ENCODE measurements around the gene RBPJL. TPM values are rescaled to one million over a fixed set of nuclear protein-coding genes. Genes with fewer than 3 reads are reported as not detected.
"Not testable (repeated sequence)": the region's sequence is repeated elsewhere in the genome, so short reads cannot be mapped to it uniquely, and the experiment has no call there.

RBPJL gene
- total RNA-seq, 1 donor from 2014 or later, result not detected

- intact Hi-C loops (cut with micrococcal nuclease), result no loop called here
Measured at GRCh38 chr20:45341579-45341938, 34.9 kb downstream of the RBPJL start.

DNA sequence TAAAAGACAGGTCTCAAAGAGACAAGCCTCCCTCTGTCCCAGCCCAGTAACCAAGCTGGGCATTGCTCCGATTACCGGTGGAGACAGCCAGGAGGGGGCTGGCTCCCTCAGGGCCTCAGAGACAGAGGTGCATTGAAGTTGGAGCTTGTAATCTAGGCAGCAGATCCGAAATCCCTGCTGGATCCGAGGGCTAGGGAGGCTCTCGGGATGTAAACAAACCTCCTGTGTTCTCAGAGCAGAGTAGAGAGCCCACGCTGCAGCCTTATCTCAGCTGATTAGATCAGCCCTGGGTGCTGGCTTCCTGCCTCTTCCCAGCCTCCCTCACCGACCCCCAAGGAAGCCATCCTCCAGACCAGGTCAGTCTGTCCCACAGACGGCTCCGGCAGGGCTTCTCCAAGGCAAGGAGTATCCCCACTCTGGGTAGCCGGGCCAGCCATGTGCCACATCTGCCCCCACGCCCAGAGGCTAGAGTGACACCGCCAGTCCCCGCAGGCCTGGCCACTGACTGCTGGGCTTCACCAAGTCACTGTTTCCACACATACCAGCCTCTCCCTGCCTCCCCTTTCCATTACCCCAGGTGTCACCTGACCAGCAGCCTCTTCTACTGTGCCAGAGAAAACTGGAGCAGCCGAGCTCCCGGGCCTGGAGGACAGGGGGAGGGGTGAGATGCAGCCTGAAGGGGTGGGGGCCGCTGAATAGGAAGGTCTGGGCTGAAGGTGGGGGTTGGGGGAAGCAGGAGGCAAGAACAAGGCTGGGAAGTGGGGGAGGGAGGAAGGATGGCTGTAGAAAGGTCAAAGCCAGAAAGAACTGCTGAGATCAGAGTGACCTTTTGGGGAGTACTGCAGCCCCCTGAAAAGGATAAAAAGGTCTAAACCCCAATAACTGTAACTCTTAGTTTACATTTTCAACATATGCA, 35.6 kb downstream of the RBPJL start:
- intact Hi-C loops (cut with micrococcal nuclease), result no loop called here

DNA sequence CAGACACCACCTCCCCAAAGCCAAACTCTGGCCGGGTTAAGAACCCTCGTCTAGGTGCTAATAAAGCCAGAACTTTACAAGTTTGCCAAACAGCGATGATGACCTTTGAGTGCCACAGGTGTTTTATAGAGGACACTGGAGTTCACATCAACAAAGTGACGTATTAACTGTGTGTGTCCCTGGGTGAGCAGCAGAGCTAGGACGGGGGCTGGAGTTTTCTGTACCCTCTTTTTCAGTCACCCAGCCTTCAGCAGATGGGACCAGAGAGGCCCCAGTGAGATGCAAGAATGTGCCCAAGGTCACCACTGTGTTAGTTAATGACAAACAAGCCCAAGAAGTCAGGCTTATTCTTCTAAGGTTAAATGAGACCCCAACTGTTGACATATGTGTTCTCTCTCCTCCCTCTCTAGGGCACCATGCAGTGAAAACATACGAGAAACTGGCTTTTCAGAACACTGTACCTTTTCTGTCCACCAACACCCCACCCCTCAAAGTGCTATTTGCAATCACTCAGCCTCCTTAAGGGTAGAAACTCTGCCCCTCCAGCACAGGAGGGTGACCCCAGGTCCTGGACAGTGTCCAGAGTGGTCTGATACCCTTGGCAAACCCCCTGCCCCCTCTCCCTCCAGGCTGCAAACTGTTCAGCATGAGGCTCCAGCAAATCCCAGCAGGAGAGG, 36.4 kb downstream of the RBPJL start:
- intact Hi-C loops (cut with micrococcal nuclease), result no loop called here

- intact Hi-C loops (cut with micrococcal nuclease), result no loop called here
Measured at GRCh38 chr20:45343532-45344167, 37.0 kb downstream of the RBPJL start.

- intact Hi-C loops (cut with micrococcal nuclease), result no loop called here
Measured at GRCh38 chr20:45344168-45344860, 37.7 kb downstream of the RBPJL start.

- intact Hi-C loops (cut with micrococcal nuclease), result no loop called here
Measured at GRCh38 chr20:45345104-45345936, 38.7 kb downstream of the RBPJL start.

DNA sequence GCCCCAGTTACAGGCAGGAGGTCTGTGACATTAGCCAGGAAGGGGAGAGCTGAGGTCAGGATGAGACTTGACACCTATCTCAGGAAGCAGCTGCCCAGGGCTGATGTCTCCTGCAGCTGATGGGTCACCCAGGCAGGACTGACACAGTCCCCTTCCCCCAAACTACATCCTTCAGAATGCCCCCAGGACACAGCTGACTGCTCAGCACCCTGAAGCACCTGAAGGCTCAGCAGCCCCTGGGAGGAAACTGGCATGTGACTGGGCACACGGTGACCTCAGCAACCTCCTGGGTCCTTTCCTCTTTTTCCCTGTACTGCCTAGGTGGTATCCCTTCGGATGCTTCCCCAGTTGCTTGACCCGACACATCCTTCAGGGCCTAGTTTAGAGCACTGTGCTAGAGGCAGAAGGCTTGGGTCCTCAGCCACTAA, 39.7 kb downstream of the RBPJL start:
- intact Hi-C loops (cut with micrococcal nuclease), result no loop called here

GRCh38 chr20:45346851-45347250, 40.2 kb downstream of the RBPJL start:
- intact Hi-C loops (cut with micrococcal nuclease), result no loop called here

GRCh38 chr20:45347297-45347935, 40.8 kb downstream of the RBPJL start:
- intact Hi-C loops (cut with micrococcal nuclease), result no loop called here

GRCh38 chr20:45347936-45348778, 41.5 kb downstream of the RBPJL start, which contains the start of gene SDC4:
Gene SDC4, minus strand, starts transcription at chr20:45348424. Its CDS starts 40 bp downstream, at chr20:45348384.
- intact Hi-C loops (cut with micrococcal nuclease), result loop anchor here (1.0 kb wide), 2 partner anchors 15 to 29 kb away; partner anchors contain the start of gene SYS1

- intact Hi-C loops (cut with micrococcal nuclease), result no loop called here
Measured at GRCh38 chr20:45350217-45350616, 43.6 kb downstream of the RBPJL start.

GRCh38 chr20:45350795-45351194, 44.2 kb downstream of the RBPJL start:
- intact Hi-C loops (cut with micrococcal nuclease), result not testable (repeated sequence)

DNA sequence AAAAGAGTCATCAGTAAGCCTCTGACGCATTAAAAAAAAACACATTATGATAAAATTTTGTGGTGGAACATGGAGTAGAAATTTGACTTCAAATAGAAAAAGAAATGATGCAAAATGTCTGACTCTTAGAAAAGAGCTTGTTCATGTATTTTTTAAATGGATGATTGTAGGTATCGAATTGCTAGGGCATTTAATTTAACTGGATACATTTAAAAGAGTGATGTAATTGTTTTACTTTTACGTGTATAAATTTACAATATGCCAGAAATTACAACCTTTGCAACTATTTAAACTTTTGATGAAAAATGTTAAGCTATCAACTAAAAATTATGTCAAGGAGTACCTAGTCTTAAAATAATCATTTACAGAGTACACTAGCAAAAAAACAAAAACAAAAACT, 46.1 kb downstream of the RBPJL start:
- intact Hi-C loops (cut with micrococcal nuclease), result no loop called here

- intact Hi-C loops (cut with micrococcal nuclease), result no loop called here
Measured at GRCh38 chr20:45353746-45354145, 47.1 kb downstream of the RBPJL start.

DNA sequence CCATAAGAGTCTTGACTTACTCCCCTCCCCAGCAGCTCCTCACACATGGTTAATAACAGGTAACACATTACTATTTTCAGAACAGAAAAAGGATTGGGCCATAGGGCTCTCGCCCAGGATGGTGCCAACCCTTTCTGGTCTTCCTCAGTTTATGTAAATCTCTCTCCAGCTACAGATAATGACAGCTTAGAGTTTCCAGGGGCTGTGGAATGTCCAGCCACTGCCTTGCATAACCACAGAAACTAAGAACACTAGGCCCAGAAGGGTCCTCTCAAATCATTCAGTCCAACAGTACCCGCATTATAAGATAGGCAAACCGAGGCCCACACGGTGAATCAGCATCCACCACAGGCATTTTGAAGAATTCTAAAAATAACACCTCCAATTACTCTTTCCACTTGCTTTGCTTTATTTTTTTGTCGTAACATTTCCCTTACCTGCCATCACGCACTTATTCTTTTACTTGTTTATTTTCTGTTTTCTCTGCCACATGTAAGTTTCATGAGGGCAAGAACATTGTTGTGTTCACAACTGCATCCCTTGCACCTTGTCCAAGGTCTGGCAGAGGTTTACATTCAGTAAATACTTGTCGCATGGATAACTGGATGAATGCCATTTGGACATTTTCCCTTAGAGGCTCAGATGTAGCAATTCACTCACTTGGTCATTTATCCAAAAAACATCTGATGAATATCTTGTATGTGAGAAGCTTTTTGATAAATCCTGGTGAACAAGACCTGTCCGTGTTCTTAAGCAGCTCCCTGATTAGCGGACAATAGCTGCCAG, 48.0 kb downstream of the RBPJL start:
- intact Hi-C loops (cut with micrococcal nuclease), result loop anchor here (1.0 kb wide), 1 partner anchor 9 kb away; the partner anchor contains the start of gene SYS1

- intact Hi-C loops (cut with micrococcal nuclease), result loop anchor here (1.0 kb wide), 1 partner anchor 8 kb away; the partner anchor contains the start of gene SYS1
Measured at GRCh38 chr20:45355209-45356084, 48.8 kb downstream of the RBPJL start.
